Cardiac muscle cell (in vitro differentiated cells and primary cell): ENCODE data around the gene UGT1A7. TPM values are rescaled to one million over a fixed set of nuclear protein-coding genes. Genes with fewer than 3 reads are reported as not detected.
"Not testable (repeated sequence)": the region's sequence is repeated elsewhere in the genome, so short reads cannot be mapped to it uniquely, and the experiment has no call there.

ENCODE experiments used
- DNase-seq, 2 donors: peaks; one replicate each; pipeline versions ENCODE4 v3.0.0 to v3.0.0-alpha.2; 2010 to 2017; ENCODE audit warnings: low read depth in 1 of 2, low spot score in 1 of 2
- H3K27ac ChIP-seq: fragments of 200-600 bp; sonication (generic); 2 replicates; pipeline ENCODE4 v1.5.1; 2016
- H3K27me3 ChIP-seq: fragments of 200-600 bp; sonication (generic); 2 replicates; pipeline ENCODE4 v1.6.0; 2016; ENCODE audit warnings: control low read depth
- H3K36me3 ChIP-seq: fragments of 200-600 bp; sonication (generic); 2 replicates; pipeline ENCODE4 v1.5.1; 2016; ENCODE audit warnings: control low read depth
- H3K4me1 ChIP-seq: fragments of 200-600 bp; sonication (generic); 2 replicates; pipeline ENCODE4 v1.8.1; 2017; ENCODE audit warnings: low read depth, mild to moderate bottlenecking, mixed run types
- H3K4me3 ChIP-seq: fragments of 200-600 bp; sonication (generic); 2 replicates; pipeline ENCODE4 v1.5.1; 2016; ENCODE audit warnings: mild to moderate bottlenecking
- H3K9me3 ChIP-seq: fragments of 200-600 bp; sonication (generic); 2 replicates; pipeline ENCODE4 v1.5.1; 2017; ENCODE audit warnings: low read depth, mild to moderate bottlenecking, control low read depth
- polyA plus RNA-seq: library from polyadenylated mRNA; unstranded; fragments of >200 nt; fragmentation: Nextera tagmentation; extraction: Ambion mirVana; gene quantifications from 2 replicates; pipeline ENCODE4 v1.2.1, GENCODE V29; 2016
- total RNA-seq: library from RNA; depleted of rRNA; stranded (reverse); fragments of >200 nt; gene quantifications from 2 replicates; pipeline ENCODE4 v1.2.3, GENCODE V29; 2016
- TF ChIP-seq, protein P1 (sequence below): IDR thresholded peaks from 2 replicates; pipeline ENCODE4 v1.5.1; 2012; ENCODE audit warnings: low read depth, mild to moderate bottlenecking, low read length

UGT1A7 gene
- total and polyA plus RNA-seq, 2 experiments from 2014 or later, result not detected

DNA sequence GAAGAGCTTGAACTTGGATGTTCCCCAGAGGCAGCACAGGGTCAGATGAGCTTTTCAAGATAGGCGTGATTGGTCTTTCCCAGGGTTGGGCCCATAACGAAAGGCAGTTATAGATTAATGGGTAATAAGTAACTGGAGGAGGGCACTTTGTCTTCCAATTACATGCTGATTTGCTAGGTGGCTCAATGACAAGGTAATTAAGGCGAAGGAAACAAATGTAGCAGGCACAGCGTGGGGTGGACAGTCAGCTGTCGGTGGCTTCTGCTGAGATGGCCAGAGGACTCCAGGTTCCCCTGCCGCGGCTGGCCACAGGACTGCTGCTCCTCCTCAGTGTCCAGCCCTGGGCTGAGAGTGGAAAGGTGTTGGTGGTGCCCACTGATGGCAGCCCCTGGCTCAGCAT is 36.9 kb downstream of the UGT1A7 start, which contains the start of gene UGT1A4:
UGT1A4 (plus strand) TSS at position 185 of the 400 bp plus-strand sequence; CDS start at position 270, 85 bp downstream.
- no peaks in the 10 kb centered on the region for H3K36me3 ChIP-seq
- no peaks in the 10 kb centered on the region for H3K27me3 ChIP-seq
- no peak for DNase-seq
- H3K4me3 ChIP-seq, result no peak within 1 kb of the TSS
- H3K9me3 ChIP-seq, result no peaks in the 10 kb centered on the region
- no peaks in the 10 kb centered on the region for H3K4me1 ChIP-seq
- no peak within 1 kb of the TSS for H3K27ac ChIP-seq
- TF ChIP-seq, protein P1, sequence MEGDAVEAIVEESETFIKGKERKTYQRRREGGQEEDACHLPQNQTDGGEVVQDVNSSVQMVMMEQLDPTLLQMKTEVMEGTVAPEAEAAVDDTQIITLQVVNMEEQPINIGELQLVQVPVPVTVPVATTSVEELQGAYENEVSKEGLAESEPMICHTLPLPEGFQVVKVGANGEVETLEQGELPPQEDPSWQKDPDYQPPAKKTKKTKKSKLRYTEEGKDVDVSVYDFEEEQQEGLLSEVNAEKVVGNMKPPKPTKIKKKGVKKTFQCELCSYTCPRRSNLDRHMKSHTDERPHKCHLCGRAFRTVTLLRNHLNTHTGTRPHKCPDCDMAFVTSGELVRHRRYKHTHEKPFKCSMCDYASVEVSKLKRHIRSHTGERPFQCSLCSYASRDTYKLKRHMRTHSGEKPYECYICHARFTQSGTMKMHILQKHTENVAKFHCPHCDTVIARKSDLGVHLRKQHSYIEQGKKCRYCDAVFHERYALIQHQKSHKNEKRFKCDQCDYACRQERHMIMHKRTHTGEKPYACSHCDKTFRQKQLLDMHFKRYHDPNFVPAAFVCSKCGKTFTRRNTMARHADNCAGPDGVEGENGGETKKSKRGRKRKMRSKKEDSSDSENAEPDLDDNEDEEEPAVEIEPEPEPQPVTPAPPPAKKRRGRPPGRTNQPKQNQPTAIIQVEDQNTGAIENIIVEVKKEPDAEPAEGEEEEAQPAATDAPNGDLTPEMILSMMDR, result no peak

GRCh38 chr2:233728723-233729301 is 47.1 kb downstream of the UGT1A7 start, which contains the start of gene UGT1A3:
TSS of gene UGT1A3 (plus strand) at chr2:233729042. CDS start at chr2:233729127, 85 bp downstream.
- no peak for DNase-seq
- Histone ChIP-seq H3K27me3 (no peaks in the 10 kb centered on the region), H3K36me3 (no peaks in the 10 kb centered on the region), H3K4me1 (no peaks in the 10 kb centered on the region), H3K4me3 (no peak within 1 kb of the TSS), H3K9me3 (no peaks in the 10 kb centered on the region), H3K27ac (no peak within 1 kb of the TSS)
- TF ChIP-seq, protein P1, result no peak

DNA sequence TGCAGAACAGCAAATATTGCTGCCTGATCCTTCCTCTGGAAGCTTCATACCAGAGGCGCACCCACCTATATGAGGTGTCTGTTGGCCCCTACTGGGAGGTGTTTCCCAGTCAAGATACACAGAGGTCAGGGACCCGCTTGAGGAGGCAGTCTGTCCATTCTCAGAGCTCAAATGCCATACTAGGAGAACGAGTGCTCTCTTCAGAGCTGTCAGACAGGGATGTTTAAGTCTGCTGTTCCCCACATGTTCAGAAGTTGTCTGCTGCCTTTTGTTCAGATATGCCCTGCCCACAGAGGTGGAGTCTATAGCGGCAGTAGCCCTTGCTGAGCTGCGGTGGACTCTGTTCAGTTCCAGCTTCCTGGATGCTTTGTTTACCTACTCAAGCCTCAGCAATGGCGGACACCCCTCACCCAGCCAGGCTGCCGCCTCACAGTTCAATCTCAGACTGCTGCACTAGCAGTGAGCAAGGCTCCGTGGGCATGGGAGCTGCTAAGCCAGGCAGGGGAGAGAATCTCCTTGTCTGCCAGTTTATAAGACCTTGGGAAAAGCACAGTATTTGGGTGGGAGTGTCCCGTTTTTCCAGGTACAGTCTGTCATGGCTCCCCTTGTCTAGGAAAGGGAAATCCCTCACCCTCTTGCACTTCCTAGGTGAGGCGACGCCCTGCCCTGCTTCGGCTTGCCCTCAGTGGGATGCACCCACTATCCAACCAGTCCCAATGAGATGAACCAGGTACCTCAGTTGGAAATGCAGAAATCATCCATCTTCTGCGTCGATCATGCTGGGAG is 55.4 kb downstream of the UGT1A7 start:
- DNase-seq, H3K4me1 ChIP-seq, H3K4me3 ChIP-seq: not testable (repeated sequence)

DNA sequence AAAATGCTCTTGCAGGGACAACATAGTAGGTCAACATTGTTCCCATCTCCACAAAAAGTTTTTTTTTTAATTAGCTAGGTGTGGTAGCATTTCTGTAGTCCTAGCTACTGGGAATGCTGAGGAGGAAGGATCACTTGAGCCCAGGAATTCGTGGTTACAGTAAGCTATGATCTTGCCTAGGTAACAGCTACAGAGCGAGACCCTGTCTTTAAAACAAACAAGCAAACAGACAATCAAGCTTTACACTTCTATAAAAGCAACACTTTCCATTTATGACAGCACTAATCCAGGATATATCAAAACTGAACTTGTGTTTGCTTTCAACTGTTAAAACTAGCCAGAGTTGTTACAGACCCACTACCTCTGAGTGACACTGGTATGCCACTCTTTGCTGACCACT is 59.2 kb downstream of the UGT1A7 start:
- H3K36me3 ChIP-seq, result no peaks in the 10 kb centered on the region
- no peaks in the 10 kb centered on the region for H3K9me3 ChIP-seq
- no peak for DNase-seq
- H3K4me3 ChIP-seq, result no peak overlapping the region
- H3K4me1 ChIP-seq, result no peaks in the 10 kb centered on the region
- no peak overlapping the region for H3K27ac ChIP-seq
- no peaks in the 10 kb centered on the region for H3K27me3 ChIP-seq
- TF ChIP-seq, protein P1, result no peak

More for the DNA sequence above, 55.4 kb downstream of the UGT1A7 start:
- not testable (repeated sequence) for H3K36me3 ChIP-seq, H3K9me3 ChIP-seq, H3K27ac ChIP-seq, H3K27me3 ChIP-seq

GRCh38 chr2:233743464-233744259 is 62.0 kb downstream of the UGT1A7 start:
- Histone ChIP-seq H3K27me3 (no peaks in the 10 kb centered on the region), H3K36me3 (no peaks in the 10 kb centered on the region), H3K27ac (no peak overlapping the region), H3K4me1 (no peaks in the 10 kb centered on the region), H3K4me3 (no peak overlapping the region), H3K9me3 (no peaks in the 10 kb centered on the region)
- no peak for DNase-seq
- TF ChIP-seq, protein P1, result no peak
